ENCODE data around the gene RPS6KA2.
"Not testable (repeated sequence)": the region's sequence is repeated elsewhere in the genome, so short reads cannot be mapped to it uniquely, and the experiment has no call there.

The RPS6KA2 gene

GRCh38 chr6:166554316-166554715 lies 72.7 kb downstream of the RPS6KA2 start:
- no peak for TF ChIP-seq ZNF274 (IDR thresholded peaks at IDR 0.05; ENCODE audit: low read depth, low read length)
- H3K4me3 ChIP-seq (ENCODE audit: low read length) = no peak overlapping the region

DNA sequence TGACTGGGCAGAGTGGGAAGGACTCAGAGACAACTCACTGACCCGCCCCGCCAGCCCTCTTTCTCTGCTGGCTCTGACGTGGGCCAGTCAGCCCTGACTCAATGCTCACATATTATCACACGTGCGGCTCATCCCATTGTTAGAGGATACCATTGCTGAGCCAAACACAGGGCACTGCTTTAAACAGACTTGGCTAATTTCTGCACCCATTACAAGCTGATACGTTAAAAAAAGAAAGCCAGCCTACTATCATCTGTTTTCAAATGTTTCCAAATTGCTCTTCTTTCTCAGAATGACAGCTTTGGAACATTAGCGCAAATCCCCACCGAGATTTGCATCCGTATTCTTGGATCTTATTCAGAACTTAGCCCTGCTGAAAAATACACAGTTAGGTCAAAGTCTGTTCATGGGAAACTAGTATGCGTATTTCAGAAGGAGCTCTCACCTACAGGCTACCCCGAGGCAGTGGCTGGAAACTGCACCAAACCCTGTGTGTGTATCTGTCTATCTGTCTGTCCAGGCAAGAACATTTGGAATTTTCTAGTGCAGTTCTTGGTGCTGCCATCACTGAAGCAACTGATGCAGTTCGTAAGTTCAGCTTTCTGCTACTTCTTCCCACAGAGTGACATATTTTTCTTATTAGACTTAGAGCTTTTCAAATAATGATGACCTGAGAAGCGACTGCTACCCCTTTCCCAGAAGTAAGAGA lies 73.3 kb downstream of the RPS6KA2 start:
- no peak for TF ChIP-seq ZNF274 (IDR thresholded peaks at IDR 0.05; ENCODE audit: low read depth, low read length)
- no peak overlapping the region for H3K4me3 ChIP-seq (ENCODE audit: low read length)

DNA sequence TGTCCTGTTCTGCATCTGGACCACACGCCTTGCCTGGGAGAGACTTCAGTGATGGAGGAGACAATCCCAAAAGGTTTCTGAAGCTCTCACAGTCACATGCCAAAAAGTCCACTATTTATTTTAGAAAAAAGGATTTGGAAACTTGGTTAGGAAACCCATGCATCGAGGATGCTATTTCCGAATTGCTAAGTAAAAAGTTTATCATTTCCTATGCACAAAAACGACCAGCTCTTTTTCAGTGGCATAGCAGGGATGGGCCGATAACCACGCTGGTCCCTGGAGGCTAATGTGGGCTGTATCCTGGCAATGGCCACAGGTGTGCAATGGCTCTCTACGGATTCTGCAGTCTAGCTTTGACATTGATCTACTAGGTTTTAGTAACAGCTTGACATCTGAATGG lies 74.5 kb downstream of the RPS6KA2 start:
- TF ChIP-seq ZNF274 (IDR thresholded peaks at IDR 0.05; ENCODE audit: low read depth, low read length) = no peak
- H3K4me3 ChIP-seq (ENCODE audit: low read length) = no peak overlapping the region

DNA sequence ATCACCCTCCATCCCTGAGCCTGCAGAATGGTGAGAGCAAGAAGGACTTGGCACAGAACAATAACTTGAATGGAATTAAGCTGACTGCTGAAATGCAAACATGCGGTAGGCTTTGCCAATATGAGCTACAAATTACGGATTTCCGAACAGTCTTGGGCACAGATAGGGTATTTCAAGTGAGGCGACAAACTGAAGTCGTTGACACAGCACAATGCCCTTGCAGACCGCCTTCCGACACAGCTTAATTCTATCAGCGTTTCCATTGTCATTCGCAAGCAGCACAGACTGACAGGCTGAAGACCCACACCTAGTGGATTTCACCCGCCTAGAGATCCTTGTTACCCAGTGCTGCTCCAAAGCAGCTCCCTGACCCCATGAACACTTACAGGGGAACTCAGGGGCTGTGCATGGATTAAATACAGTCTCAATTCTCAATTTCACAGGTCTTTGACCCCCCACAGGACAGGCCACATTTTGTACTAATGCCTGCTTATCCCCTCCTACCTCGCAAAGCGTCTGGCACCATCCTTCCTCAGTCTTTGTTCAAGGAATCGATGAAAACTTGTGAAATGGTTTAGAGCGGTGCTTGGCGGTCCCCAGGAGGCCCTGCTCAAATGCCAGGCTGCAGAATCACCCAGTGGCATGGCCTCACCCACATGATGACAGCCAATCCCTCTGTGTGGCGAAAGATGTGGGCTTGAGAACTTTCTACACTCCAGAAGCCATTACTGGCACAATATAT lies 75.1 kb downstream of the RPS6KA2 start:
- H3K4me3 ChIP-seq (ENCODE audit: low read length) = no peak overlapping the region
- no peak for TF ChIP-seq ZNF274 (IDR thresholded peaks at IDR 0.05; ENCODE audit: low read depth, low read length)

GRCh38 chr6:166546653-166547052 lies 80.4 kb downstream of the RPS6KA2 start:
- TF ChIP-seq ZNF274 (IDR thresholded peaks at IDR 0.05; ENCODE audit: low read depth, low read length) = no peak
- H3K4me3 ChIP-seq (ENCODE audit: low read length) = no peak overlapping the region

DNA sequence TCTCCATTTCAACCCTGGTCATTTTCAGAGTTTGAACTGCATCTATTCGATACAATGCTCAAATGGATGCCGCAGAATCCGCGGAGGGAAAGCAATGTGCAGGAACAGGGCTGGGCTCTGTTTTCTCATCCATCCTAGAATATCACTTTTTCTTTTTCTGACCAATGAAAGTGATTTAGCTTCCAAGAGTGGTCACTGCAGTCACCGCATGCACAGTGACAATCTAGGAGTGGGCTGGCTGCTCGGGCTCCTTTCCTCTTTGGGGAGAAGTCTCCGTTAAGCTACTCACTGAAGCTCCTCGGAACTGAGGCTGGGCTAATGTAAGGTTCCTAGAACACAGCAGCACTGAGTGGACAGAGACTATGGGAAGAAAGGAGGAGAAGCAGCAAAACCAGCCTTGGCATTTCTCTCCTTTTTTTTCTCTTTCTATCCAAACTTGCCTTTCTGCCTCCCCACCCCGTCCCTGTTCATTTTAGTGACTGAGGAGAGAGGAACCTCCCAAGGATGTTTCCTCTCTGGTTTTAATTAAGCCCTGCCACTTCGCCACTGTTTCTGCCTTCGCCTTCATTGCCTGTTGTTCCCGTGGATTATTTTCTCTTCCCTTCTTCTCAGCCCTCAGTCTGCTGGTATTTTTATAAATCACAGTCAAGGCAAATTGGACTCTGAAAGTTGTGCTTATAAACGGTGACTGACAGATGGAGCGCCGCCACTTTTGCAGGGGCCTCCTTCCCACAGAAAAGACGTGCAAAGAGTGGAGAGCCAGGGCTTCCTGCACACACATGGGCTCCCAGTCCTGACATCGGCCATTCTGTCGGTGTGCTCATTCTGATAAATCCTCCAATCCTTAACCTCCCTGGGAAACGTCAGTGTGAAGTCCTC lies 81.7 kb downstream of the RPS6KA2 start:
- TF ChIP-seq ZNF274 (IDR thresholded peaks at IDR 0.05; ENCODE audit: low read depth, low read length) = no peak
- no peak overlapping the region for H3K4me3 ChIP-seq (ENCODE audit: low read length)

DNA sequence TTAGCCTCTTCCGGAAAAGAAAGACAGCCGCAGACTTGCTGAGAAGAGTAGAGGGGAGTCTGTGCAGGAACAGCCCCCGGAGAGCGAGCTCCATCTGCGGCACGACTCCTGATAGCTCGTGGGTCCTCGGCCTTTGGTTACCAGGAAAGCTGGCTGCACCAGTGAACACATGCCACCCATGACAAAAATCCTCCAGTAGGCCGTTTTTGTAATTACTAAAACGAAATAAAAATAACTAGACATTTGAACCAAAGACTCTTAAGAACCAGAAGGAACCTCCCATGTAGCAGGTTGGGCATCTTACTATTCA lies 82.8 kb downstream of the RPS6KA2 start:
- no peak for TF ChIP-seq ZNF274 (IDR thresholded peaks at IDR 0.05; ENCODE audit: low read depth, low read length)

GRCh38 chr6:166543603-166544295 lies 83.3 kb downstream of the RPS6KA2 start:
- TF ChIP-seq ZNF274 (IDR thresholded peaks at IDR 0.05; ENCODE audit: low read depth, low read length) = no peak
- H3K4me3 ChIP-seq (ENCODE audit: low read length) = no peak overlapping the region

More for the DNA sequence above, 82.8 kb downstream of the RPS6KA2 start:
- H3K4me3 ChIP-seq (ENCODE audit: low read length) = no peak overlapping the region

- TF ChIP-seq ZNF274 (IDR thresholded peaks at IDR 0.05; ENCODE audit: low read depth, low read length) = no peak
Measured at GRCh38 chr6:166542580-166542912, 84.5 kb downstream of the RPS6KA2 start.

GRCh38 chr6:166541876-166542579 lies 85.0 kb downstream of the RPS6KA2 start:
- TF ChIP-seq ZNF274 (IDR thresholded peaks at IDR 0.05; ENCODE audit: low read depth, low read length) = no peak
- no peak overlapping the region for H3K4me3 ChIP-seq (ENCODE audit: low read length)

More at GRCh38 chr6:166542580-166542912, 84.5 kb downstream of the RPS6KA2 start:
- no peak overlapping the region for H3K4me3 ChIP-seq (ENCODE audit: low read length)

DNA sequence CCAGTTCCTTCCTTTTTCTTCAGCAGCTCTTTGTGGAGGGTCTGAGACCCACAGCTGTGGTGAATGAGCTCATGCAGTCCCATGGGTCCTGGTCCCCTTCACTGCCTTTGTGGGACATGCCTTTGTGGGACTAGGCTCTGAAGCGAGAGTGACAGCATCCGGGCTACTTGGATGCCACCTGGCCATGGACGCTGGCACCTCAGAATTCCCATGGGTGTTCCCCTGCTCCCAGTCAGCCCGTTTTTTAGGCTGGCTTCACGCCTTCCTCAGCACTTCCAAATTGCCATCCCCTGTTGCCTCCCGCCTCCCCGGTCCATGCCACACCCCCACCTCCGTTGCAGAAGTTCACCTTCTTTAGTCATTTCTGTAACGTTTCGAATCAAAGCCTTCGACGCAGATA lies 85.7 kb downstream of the RPS6KA2 start:
- no peak overlapping the region for H3K4me3 ChIP-seq (ENCODE audit: low read length)
- TF ChIP-seq ZNF274 (IDR thresholded peaks at IDR 0.05; ENCODE audit: low read depth, low read length) = no peak

GRCh38 chr6:166540631-166541331 lies 86.3 kb downstream of the RPS6KA2 start:
- no peak for TF ChIP-seq ZNF274 (IDR thresholded peaks at IDR 0.05; ENCODE audit: low read depth, low read length)
- no peak overlapping the region for H3K4me3 ChIP-seq (ENCODE audit: low read length)

DNA sequence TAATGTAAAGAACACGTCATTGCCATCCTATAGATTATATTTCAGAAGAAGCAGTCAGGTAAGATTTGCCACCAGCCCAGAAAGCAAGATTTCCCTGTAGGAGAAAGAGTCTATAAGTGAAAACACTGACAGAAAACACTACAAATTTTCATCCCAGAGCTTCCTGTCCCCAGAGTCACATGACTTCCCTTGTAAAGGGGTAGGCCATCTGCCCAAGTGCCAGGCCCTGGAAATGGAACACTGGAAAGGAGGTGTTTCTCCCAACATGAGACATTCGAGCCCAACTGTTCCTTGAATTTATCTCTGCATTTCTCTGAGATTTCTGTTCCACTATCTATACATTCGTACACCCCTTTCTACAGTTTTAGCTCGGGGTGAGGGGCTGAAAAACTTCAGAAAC lies 87.5 kb downstream of the RPS6KA2 start:
- no peak for TF ChIP-seq ZNF274 (IDR thresholded peaks at IDR 0.05; ENCODE audit: low read depth, low read length)
- H3K4me3 ChIP-seq (ENCODE audit: low read length) = no peak overlapping the region

GRCh38 chr6:166539011-166539385 lies 88.1 kb downstream of the RPS6KA2 start:
- H3K4me3 ChIP-seq (ENCODE audit: low read length) = not testable (repeated sequence)
